Measurements from ENCODE around the gene AKAP9.

DNA sequence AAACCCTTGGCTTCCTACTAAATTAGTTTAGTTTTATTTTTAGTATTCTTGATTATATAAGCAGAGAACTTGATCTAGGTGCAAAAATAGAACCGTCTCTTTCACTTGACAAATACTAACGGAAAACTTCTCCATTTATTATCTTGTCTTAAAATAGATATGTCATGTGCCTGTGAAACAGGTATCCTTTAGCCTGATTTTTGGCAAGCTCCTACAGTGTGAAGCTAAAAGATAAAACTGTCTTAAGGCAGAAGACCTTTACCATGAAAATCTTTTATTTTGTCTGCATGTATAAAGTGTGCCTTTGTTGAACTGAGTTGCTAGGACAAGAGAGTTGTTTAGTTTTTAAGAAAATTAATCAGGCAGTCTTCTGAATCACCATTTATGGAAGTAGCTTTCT, 103.0 kb downstream of the AKAP9 start:
- TF ChIP-seq, protein P1, sequence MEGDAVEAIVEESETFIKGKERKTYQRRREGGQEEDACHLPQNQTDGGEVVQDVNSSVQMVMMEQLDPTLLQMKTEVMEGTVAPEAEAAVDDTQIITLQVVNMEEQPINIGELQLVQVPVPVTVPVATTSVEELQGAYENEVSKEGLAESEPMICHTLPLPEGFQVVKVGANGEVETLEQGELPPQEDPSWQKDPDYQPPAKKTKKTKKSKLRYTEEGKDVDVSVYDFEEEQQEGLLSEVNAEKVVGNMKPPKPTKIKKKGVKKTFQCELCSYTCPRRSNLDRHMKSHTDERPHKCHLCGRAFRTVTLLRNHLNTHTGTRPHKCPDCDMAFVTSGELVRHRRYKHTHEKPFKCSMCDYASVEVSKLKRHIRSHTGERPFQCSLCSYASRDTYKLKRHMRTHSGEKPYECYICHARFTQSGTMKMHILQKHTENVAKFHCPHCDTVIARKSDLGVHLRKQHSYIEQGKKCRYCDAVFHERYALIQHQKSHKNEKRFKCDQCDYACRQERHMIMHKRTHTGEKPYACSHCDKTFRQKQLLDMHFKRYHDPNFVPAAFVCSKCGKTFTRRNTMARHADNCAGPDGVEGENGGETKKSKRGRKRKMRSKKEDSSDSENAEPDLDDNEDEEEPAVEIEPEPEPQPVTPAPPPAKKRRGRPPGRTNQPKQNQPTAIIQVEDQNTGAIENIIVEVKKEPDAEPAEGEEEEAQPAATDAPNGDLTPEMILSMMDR (IDR thresholded peaks at IDR 0.05), result no peak
- TF ChIP-seq POLR2A (IDR thresholded peaks at IDR 0.05), result no peak
